IMR-90 (cell line): ENCODE data around the gene EHD4. TPM values are rescaled to one million over a fixed set of nuclear protein-coding genes. Genes with fewer than 3 reads are reported as not detected.

Experiments used
- ATAC-seq: fragments of 200-7000 bp; cut with Tn5 transposase; 2 replicates; pipeline ENCODE4 v1.9.1; 2020; ENCODE audit warnings: low read depth, mild to moderate bottlenecking, moderate library complexity
- BruUV-seq: library from RNA; stranded (reverse); fragments of 400-500 nt; replicated peaks from 2 replicates; lab custom pipeline; 2021; lab: Mats Ljungman, UMichigan
- CTCF ChIA-PET: fragments of 300-600 bp; formaldehyde crosslinking; extraction: SDS; loops from one replicate; lab custom pipeline; 2021; ENCODE audit warnings: antibody characterized with exemption; lab: Yijun Ruan, JAX
- POLR2A ChIA-PET: fragments of 300-600 bp; sonication (Branson Sonifier 250); formaldehyde crosslinking; loops from one replicate; lab custom pipeline; 2022; ENCODE audit warnings: antibody characterized with exemption; ENCODE audit not compliant: unreplicated experiment; lab: Charles Lee
- DNase-seq: peaks from one replicate; pipeline ENCODE4 v3.0.0; 2013
- H2AFZ ChIP-seq: replicated peaks from 2 replicates; pipeline ENCODE3; 2013; ENCODE audit warnings: low read length, mild to moderate bottlenecking; ENCODE audit not compliant: poor library complexity
- H2AK5ac ChIP-seq: 2 replicates; pipeline ENCODE4 v1.6.1; 2013; ENCODE audit warnings: low read depth, low read length, inconsistent platforms
- H2AK9ac ChIP-seq: replicated peaks from 2 replicates; pipeline ENCODE3; 2013; ENCODE audit warnings: mild to moderate bottlenecking, low read depth, low read length, moderate library complexity; ENCODE audit not compliant: poor library complexity
- H2BK120ac ChIP-seq: 2 replicates; pipeline ENCODE4 v1.6.1; 2013; ENCODE audit warnings: low read depth, low read length, inconsistent platforms
- H2BK15ac ChIP-seq: 3 replicates; pipeline ENCODE4 v1.6.1; 2013; ENCODE audit warnings: low read depth, low read length, inconsistent platforms
- H2BK20ac ChIP-seq: 2 replicates; pipeline ENCODE4 v1.6.1; 2013; ENCODE audit warnings: low read depth, mild to moderate bottlenecking, inconsistent platforms, low read length, moderate library complexity
- H2BK5ac ChIP-seq: 2 replicates; pipeline ENCODE4 v1.6.1; 2013; ENCODE audit warnings: mild to moderate bottlenecking, low read depth, low read length, inconsistent platforms; ENCODE audit not compliant: poor library complexity, severe bottlenecking
- H3K14ac ChIP-seq: replicated peaks from 2 replicates; pipeline ENCODE4 v1.6.1; 2013; ENCODE audit warnings: low read depth, low read length, inconsistent platforms
- H3K18ac ChIP-seq: 2 replicates; pipeline ENCODE4 v1.6.1; 2013; ENCODE audit warnings: low read depth, low read length, control low read depth
- H3K23ac ChIP-seq: 2 replicates; pipeline ENCODE4 v1.6.1; 2013; ENCODE audit warnings: low read depth, low read length, inconsistent platforms
- H3K27ac ChIP-seq: 2 replicates; pipeline ENCODE4 v1.5.1; 2013; ENCODE audit warnings: mild to moderate bottlenecking, control low read depth, low read length; ENCODE audit not compliant: insufficient read depth
- H3K27me3 ChIP-seq: 2 replicates; pipeline ENCODE4 v1.6.1; 2013; ENCODE audit warnings: low read length; ENCODE audit not compliant: control insufficient read depth, insufficient read depth
- H3K36me3 ChIP-seq: 2 replicates; pipeline ENCODE4 v1.6.1; 2013; ENCODE audit warnings: low read length, mixed read lengths; ENCODE audit not compliant: control insufficient read depth, insufficient read depth
- H3K4ac ChIP-seq: 2 replicates; pipeline ENCODE4 v1.6.1; 2013; ENCODE audit warnings: low read depth, low read length, inconsistent platforms
- H3K4me1 ChIP-seq: 2 replicates; pipeline ENCODE4 v1.6.1; 2013; ENCODE audit warnings: low read length, mixed read lengths; ENCODE audit not compliant: control insufficient read depth, insufficient read depth
- H3K4me2 ChIP-seq: 2 replicates; pipeline ENCODE4 v1.6.1; 2013; ENCODE audit warnings: low read depth, mild to moderate bottlenecking, control low read depth, low read length, moderate library complexity
- H3K4me3 ChIP-seq: 2 replicates; pipeline ENCODE4 v1.5.1; 2013; ENCODE audit warnings: low read depth, mild to moderate bottlenecking, control low read depth, low read length, moderate library complexity; ENCODE audit not compliant: insufficient read depth
- H3K56ac ChIP-seq: 2 replicates; pipeline ENCODE4 v1.6.1; 2013; ENCODE audit warnings: low read length, inconsistent platforms; ENCODE audit not compliant: insufficient read depth; ENCODE audit errors: extremely low read depth
- H3K79me1 ChIP-seq, 2 experiments: 2 replicates each; pipeline ENCODE4 v1.6.1; 2013; ENCODE audit warnings: low read length in 2 of 2, inconsistent platforms in 1 of 2, low read depth in 1 of 2
- H3K9ac ChIP-seq: 2 replicates; pipeline ENCODE4 v1.6.1; 2013; ENCODE audit warnings: low read depth, low read length, control low read depth
- H3K9me1 ChIP-seq: 2 replicates; pipeline ENCODE4 v1.6.1; 2013; ENCODE audit warnings: low read length, inconsistent platforms; ENCODE audit not compliant: insufficient read depth
- H3K9me3 ChIP-seq: 2 replicates; pipeline ENCODE4 v1.6.1; 2013; ENCODE audit warnings: low read length; ENCODE audit not compliant: control insufficient read depth, insufficient read depth
- H4K20me1 ChIP-seq: 2 replicates; pipeline ENCODE4 v1.6.1; 2013; ENCODE audit warnings: low read length, inconsistent platforms; ENCODE audit not compliant: insufficient read depth
- H4K5ac ChIP-seq: 2 replicates; pipeline ENCODE4 v1.6.1; 2013; ENCODE audit warnings: mild to moderate bottlenecking, low read depth, low read length, control low read depth
- H4K8ac ChIP-seq, 2 experiments: 2 replicates each; pipeline ENCODE4 v1.6.1; 2013; ENCODE audit warnings: low read depth in 2 of 2, low read length in 2 of 2, control low read depth in 1 of 2, inconsistent platforms in 1 of 2
- H4K91ac ChIP-seq: 2 replicates; pipeline ENCODE4 v1.6.1; 2013; ENCODE audit warnings: low read depth, low read length, inconsistent platforms; ENCODE audit not compliant: insufficient read depth
- BHLHE40 ChIP-seq: fragments of 150-350 bp; IDR thresholded peaks from 2 replicates; pipeline ENCODE4 v1.6.1; 2016; ENCODE audit warnings: mild to moderate bottlenecking, low read depth, low read length
- CEBPB ChIP-seq: IDR thresholded peaks from 2 replicates; pipeline ENCODE4 v1.6.1; 2012; ENCODE audit warnings: low read depth, low read length, improper control_type of control experiment
- CHD1 ChIP-seq: IDR thresholded peaks from 2 replicates; pipeline ENCODE4 v1.6.1; 2012; ENCODE audit warnings: low read depth, low read length, improper control_type of control experiment
- FOS ChIP-seq: fragments of 150-350 bp; IDR thresholded peaks from 2 replicates; pipeline ENCODE4 v1.6.1; 2016; ENCODE audit warnings: low read depth, low read length
- MAFK ChIP-seq: IDR thresholded peaks from 2 replicates; pipeline ENCODE4 v1.6.1; 2012; ENCODE audit warnings: low read depth, low read length, improper control_type of control experiment
- MAZ ChIP-seq: IDR thresholded peaks from 2 replicates; pipeline ENCODE4 v1.6.1; 2012; ENCODE audit warnings: low read depth, mild to moderate bottlenecking, low read length, improper control_type of control experiment, moderate library complexity, borderline replicate concordance
- MXI1 ChIP-seq: IDR thresholded peaks from 2 replicates; pipeline ENCODE4 v1.6.1; 2012; ENCODE audit warnings: low read depth, mild to moderate bottlenecking, low read length, moderate library complexity, borderline replicate concordance
- NFE2L2 ChIP-seq: fragments of 150-350 bp; IDR thresholded peaks from 2 replicates; pipeline ENCODE4 v1.6.1; 2016; ENCODE audit warnings: low read depth, mild to moderate bottlenecking, low read length
- POLR2A ChIP-seq: IDR thresholded peaks from 2 replicates; pipeline ENCODE4 v1.6.1; 2012; ENCODE audit warnings: mild to moderate bottlenecking, low read depth, low read length
- RAD21 ChIP-seq: IDR thresholded peaks from 2 replicates; pipeline ENCODE4 v1.6.1; 2012; ENCODE audit warnings: low read length, improper control_type of control experiment
- RCOR1 ChIP-seq: IDR thresholded peaks from 2 replicates; pipeline ENCODE4 v1.6.1; 2012; ENCODE audit warnings: mild to moderate bottlenecking, low read length, improper control_type of control experiment; ENCODE audit not compliant: insufficient replicate concordance
- RFX5 ChIP-seq: IDR thresholded peaks from 2 replicates; pipeline ENCODE4 v1.8.0; 2012; ENCODE audit warnings: low read depth, mild to moderate bottlenecking, low read length, moderate library complexity
- WGBS, 2 experiments: methylation state at CpG; one replicate each; pipeline versions ENCODE4 v1.1.5 to v1.1.7; 2013; ENCODE audit warnings: missing lambda C conversion rate in 2 of 2; ENCODE audit not compliant: insufficient read length in 1 of 2; ENCODE audit errors: extremely low coverage in 2 of 2; 5-methylcytosine and 5-hydroxymethylcytosine counted together
- dilution Hi-C: fragments of 300-500 bp; cut with HindIII; formaldehyde crosslinking; loops from one replicate; pipeline ENCODE4 v1.14.3; 2018; ENCODE audit warnings: low sequenced_read_pairs; ENCODE audit not compliant: unreplicated experiment
- in situ Hi-C: fragments of 300-500 bp; cut with MboI; formaldehyde crosslinking; loops from 3 replicates; pipeline ENCODE4 v1.14.3; 2019; ENCODE audit warnings: low sequenced_read_pairs, inconsistent platforms, mixed read lengths
- intact Hi-C: fragments of 100-400 bp; cut with micrococcal nuclease; formaldehyde crosslinking; loops from 2 replicates; pipeline ENCODE4 v1.10.0; 2022
- polyA plus RNA-seq, 3 experiments: library from polyadenylated mRNA; depleted of rRNA; stranded (reverse); fragments of >200 nt; gene quantifications; 2 replicates each; pipeline ENCODE4 v1.2.3, GENCODE V29; 2012; ENCODE audit warnings: low replicate concordance in 1 of 3
- total RNA-seq: library from RNA; depleted of rRNA; stranded (reverse); fragments of >200 nt; gene quantifications from 2 replicates; pipeline ENCODE4 v1.2.3, GENCODE V29; 2012
- TF ChIP-seq, protein P1 (sequence below): fragments of 150-350 bp; IDR thresholded peaks from 2 replicates; pipeline ENCODE4 v1.6.1; 2016; ENCODE audit warnings: low read depth, mild to moderate bottlenecking, low read length, moderate library complexity, borderline replicate concordance
- TF ChIP-seq, protein P2 (sequence below): fragments of 150-350 bp; IDR thresholded peaks from 2 replicates; pipeline ENCODE4 v1.6.1; 2017; ENCODE audit warnings: mild to moderate bottlenecking, antibody characterized with exemption, low read length, low read depth
- TF ChIP-seq, protein P3 (sequence below): conservative IDR thresholded peaks from 2 replicates; pipeline ENCODE4 v1.5.1; 2012; ENCODE audit warnings: mild to moderate bottlenecking, low read depth, low read length, improper control_type of control experiment

The EHD4 gene
- total and polyA plus RNA-seq, 2 of the 4 experiments (the other 2 are of a cell fraction), result 21.0 to 29.0 TPM

DNA sequence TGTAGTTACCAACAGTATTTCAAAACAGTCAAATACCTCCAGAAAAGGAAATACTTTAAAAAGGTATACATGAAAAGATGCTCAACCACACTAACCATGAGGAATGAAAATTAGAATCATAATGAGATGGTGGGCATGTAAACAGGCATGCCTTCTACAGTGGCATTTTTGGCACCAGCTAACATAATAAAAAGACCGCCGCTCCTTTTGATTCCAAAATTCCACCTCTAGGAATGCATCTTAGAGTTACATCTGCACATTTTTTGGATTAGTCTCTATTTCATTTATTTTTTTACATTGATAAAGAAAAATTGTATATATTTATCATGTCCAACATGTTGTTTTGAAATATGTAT is 41.5 kb downstream of the EHD4 start:
- Histone ChIP-seq H3K4ac (no peak overlapping the region), H2BK15ac (no peak overlapping the region), H4K8ac (no peak overlapping the region; a peak in 1 of 4 replicates), H3K9me1 (peaks cover 51% of the 10 kb centered on the region), H3K23ac (no peak overlapping the region), H3K9ac (no peak overlapping the region), H3K27me3 (no peaks in the 10 kb centered on the region), H3K14ac (no peak overlapping the region), H3K27ac (no peak overlapping the region), H4K5ac (no peak overlapping the region), H3K79me1 (peaks cover 42 to 82% of the 10 kb centered on the region in 2 experiments), H2AK9ac (no peak overlapping the region), H3K9me3 (no peaks in the 10 kb centered on the region), H2AFZ (no peak overlapping the region), H3K56ac (no peak overlapping the region), H3K4me1 (peaks cover 36% of the 10 kb centered on the region), H4K91ac (no peak overlapping the region), H2AK5ac (peak overlapping the region; percentile 54; the same call in 1 of the 2 replicates), H2BK5ac (peak overlapping the region; percentile 66), H3K4me2 (peak overlapping the region; percentile 39; the same call in 1 of the 2 replicates), H3K36me3 (no peaks in the 10 kb centered on the region), H4K20me1 (peaks cover 14% of the 10 kb centered on the region), H2BK120ac (no peak overlapping the region), H3K4me3 (no peak overlapping the region), H2BK20ac (no peak overlapping the region), H3K18ac (no peak overlapping the region)
- dilution Hi-C loops (no loop called here), in situ Hi-C loops (no loop called here), intact Hi-C loops (loop anchor here (1.0 to 5.0 kb wide), 2 partner anchors 41 to 126 kb away; partner anchors contain the start of gene EHD4)
- ATAC-seq (no peak), DNase-seq (no peak)
- no CpG with 5 or more reads among the region's 2 CpGs for WGBS, 2 experiments
- ChIA-PET CTCF (interaction anchor here (0.8 to 1.0 kb wide), 2 partner anchors 10 to 26 kb away, joined by 3 read pairs; no protein-coding TSS in a partner anchor), POLR2A (interaction anchor here (0.6 kb wide), 1 partner anchor 22 kb away, joined by 19 read pairs; no protein-coding TSS in a partner anchor)
- no TSS peak for BruUV-seq
- TF ChIP-seq, protein P1, sequence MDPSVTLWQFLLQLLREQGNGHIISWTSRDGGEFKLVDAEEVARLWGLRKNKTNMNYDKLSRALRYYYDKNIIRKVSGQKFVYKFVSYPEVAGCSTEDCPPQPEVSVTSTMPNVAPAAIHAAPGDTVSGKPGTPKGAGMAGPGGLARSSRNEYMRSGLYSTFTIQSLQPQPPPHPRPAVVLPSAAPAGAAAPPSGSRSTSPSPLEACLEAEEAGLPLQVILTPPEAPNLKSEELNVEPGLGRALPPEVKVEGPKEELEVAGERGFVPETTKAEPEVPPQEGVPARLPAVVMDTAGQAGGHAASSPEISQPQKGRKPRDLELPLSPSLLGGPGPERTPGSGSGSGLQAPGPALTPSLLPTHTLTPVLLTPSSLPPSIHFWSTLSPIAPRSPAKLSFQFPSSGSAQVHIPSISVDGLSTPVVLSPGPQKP, result no peak
- TF ChIP-seq MAZ (no peak), RCOR1 (no peak), MXI1 (no peak), FOS (no peak), MAFK (no peak), POLR2A (no peak), CHD1 (no peak), CEBPB (no peak), RFX5 (no peak), RAD21 (no peak), NFE2L2 (no peak), BHLHE40 (no peak)
- TF ChIP-seq, protein P2, sequence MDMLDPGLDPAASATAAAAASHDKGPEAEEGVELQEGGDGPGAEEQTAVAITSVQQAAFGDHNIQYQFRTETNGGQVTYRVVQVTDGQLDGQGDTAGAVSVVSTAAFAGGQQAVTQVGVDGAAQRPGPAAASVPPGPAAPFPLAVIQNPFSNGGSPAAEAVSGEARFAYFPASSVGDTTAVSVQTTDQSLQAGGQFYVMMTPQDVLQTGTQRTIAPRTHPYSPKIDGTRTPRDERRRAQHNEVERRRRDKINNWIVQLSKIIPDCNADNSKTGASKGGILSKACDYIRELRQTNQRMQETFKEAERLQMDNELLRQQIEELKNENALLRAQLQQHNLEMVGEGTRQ, result no peak
- TF ChIP-seq, protein P3, sequence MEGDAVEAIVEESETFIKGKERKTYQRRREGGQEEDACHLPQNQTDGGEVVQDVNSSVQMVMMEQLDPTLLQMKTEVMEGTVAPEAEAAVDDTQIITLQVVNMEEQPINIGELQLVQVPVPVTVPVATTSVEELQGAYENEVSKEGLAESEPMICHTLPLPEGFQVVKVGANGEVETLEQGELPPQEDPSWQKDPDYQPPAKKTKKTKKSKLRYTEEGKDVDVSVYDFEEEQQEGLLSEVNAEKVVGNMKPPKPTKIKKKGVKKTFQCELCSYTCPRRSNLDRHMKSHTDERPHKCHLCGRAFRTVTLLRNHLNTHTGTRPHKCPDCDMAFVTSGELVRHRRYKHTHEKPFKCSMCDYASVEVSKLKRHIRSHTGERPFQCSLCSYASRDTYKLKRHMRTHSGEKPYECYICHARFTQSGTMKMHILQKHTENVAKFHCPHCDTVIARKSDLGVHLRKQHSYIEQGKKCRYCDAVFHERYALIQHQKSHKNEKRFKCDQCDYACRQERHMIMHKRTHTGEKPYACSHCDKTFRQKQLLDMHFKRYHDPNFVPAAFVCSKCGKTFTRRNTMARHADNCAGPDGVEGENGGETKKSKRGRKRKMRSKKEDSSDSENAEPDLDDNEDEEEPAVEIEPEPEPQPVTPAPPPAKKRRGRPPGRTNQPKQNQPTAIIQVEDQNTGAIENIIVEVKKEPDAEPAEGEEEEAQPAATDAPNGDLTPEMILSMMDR, result no peak
